ENCODE results near the gene FARS2.

- no peak for TF ChIP-seq CTCF (IDR thresholded peaks at IDR 0.05; ENCODE audit: extremely low read depth in 1 of 2, insufficient read depth in 1 of 2, low read depth in 1 of 2, low read length in 2 of 2)
- TF ChIP-seq EZH2 (IDR thresholded peaks at IDR 0.05; ENCODE audit: borderline replicate concordance, low read depth, low read length, severe bottlenecking): no peak
- no peak for TF ChIP-seq POLR2A (IDR thresholded peaks at IDR 0.05; ENCODE audit: low read depth, low read length)
- TF ChIP-seq MAX (IDR thresholded peaks at IDR 0.05; ENCODE audit: insufficient read depth, insufficient read length): no peak
Observed at GRCh38 chr6:5501837-5502236, 240.5 kb downstream of the FARS2 start.
